IMR-90 (cell line): ENCODE measurements around the gene FAM168A. TPM values are rescaled to one million over a fixed set of nuclear protein-coding genes. Genes with fewer than 3 reads are reported as not detected.

Source experiments
- ATAC-seq: fragments of 200-7000 bp; cut with Tn5 transposase; 2 replicates; pipeline ENCODE4 v1.9.1; 2020; ENCODE audit warnings: low read depth, mild to moderate bottlenecking, moderate library complexity
- BruUV-seq: library from RNA; stranded (reverse); fragments of 400-500 nt; replicated peaks from 2 replicates; lab custom pipeline; 2021; lab: Mats Ljungman, UMichigan
- CTCF ChIA-PET: fragments of 300-600 bp; formaldehyde crosslinking; extraction: SDS; loops from one replicate; lab custom pipeline; 2021; ENCODE audit warnings: antibody characterized with exemption; lab: Yijun Ruan, JAX
- POLR2A ChIA-PET: fragments of 300-600 bp; sonication (Branson Sonifier 250); formaldehyde crosslinking; loops from one replicate; lab custom pipeline; 2022; ENCODE audit warnings: antibody characterized with exemption; ENCODE audit not compliant: unreplicated experiment; lab: Charles Lee
- DNase-seq: peaks from one replicate; pipeline ENCODE4 v3.0.0; 2013
- H2AFZ ChIP-seq: replicated peaks from 2 replicates; pipeline ENCODE3; 2013; ENCODE audit warnings: low read length, mild to moderate bottlenecking; ENCODE audit not compliant: poor library complexity
- H2AK5ac ChIP-seq: 2 replicates; pipeline ENCODE4 v1.6.1; 2013; ENCODE audit warnings: low read depth, low read length, inconsistent platforms
- H2AK9ac ChIP-seq: replicated peaks from 2 replicates; pipeline ENCODE3; 2013; ENCODE audit warnings: mild to moderate bottlenecking, low read depth, low read length, moderate library complexity; ENCODE audit not compliant: poor library complexity
- H2BK120ac ChIP-seq: 2 replicates; pipeline ENCODE4 v1.6.1; 2013; ENCODE audit warnings: low read depth, low read length, inconsistent platforms
- H2BK15ac ChIP-seq: 3 replicates; pipeline ENCODE4 v1.6.1; 2013; ENCODE audit warnings: low read depth, low read length, inconsistent platforms
- H2BK20ac ChIP-seq: 2 replicates; pipeline ENCODE4 v1.6.1; 2013; ENCODE audit warnings: low read depth, mild to moderate bottlenecking, inconsistent platforms, low read length, moderate library complexity
- H2BK5ac ChIP-seq: 2 replicates; pipeline ENCODE4 v1.6.1; 2013; ENCODE audit warnings: mild to moderate bottlenecking, low read depth, low read length, inconsistent platforms; ENCODE audit not compliant: poor library complexity, severe bottlenecking
- H3K14ac ChIP-seq: replicated peaks from 2 replicates; pipeline ENCODE4 v1.6.1; 2013; ENCODE audit warnings: low read depth, low read length, inconsistent platforms
- H3K18ac ChIP-seq: 2 replicates; pipeline ENCODE4 v1.6.1; 2013; ENCODE audit warnings: low read depth, low read length, control low read depth
- H3K23ac ChIP-seq: 2 replicates; pipeline ENCODE4 v1.6.1; 2013; ENCODE audit warnings: low read depth, low read length, inconsistent platforms
- H3K27ac ChIP-seq: 2 replicates; pipeline ENCODE4 v1.5.1; 2013; ENCODE audit warnings: mild to moderate bottlenecking, control low read depth, low read length; ENCODE audit not compliant: insufficient read depth
- H3K27me3 ChIP-seq: 2 replicates; pipeline ENCODE4 v1.6.1; 2013; ENCODE audit warnings: low read length; ENCODE audit not compliant: control insufficient read depth, insufficient read depth
- H3K36me3 ChIP-seq: 2 replicates; pipeline ENCODE4 v1.6.1; 2013; ENCODE audit warnings: low read length, mixed read lengths; ENCODE audit not compliant: control insufficient read depth, insufficient read depth
- H3K4ac ChIP-seq: 2 replicates; pipeline ENCODE4 v1.6.1; 2013; ENCODE audit warnings: low read depth, low read length, inconsistent platforms
- H3K4me1 ChIP-seq: 2 replicates; pipeline ENCODE4 v1.6.1; 2013; ENCODE audit warnings: low read length, mixed read lengths; ENCODE audit not compliant: control insufficient read depth, insufficient read depth
- H3K4me2 ChIP-seq: 2 replicates; pipeline ENCODE4 v1.6.1; 2013; ENCODE audit warnings: low read depth, mild to moderate bottlenecking, control low read depth, low read length, moderate library complexity
- H3K4me3 ChIP-seq: 2 replicates; pipeline ENCODE4 v1.5.1; 2013; ENCODE audit warnings: low read depth, mild to moderate bottlenecking, control low read depth, low read length, moderate library complexity; ENCODE audit not compliant: insufficient read depth
- H3K56ac ChIP-seq: 2 replicates; pipeline ENCODE4 v1.6.1; 2013; ENCODE audit warnings: low read length, inconsistent platforms; ENCODE audit not compliant: insufficient read depth; ENCODE audit errors: extremely low read depth
- H3K79me1 ChIP-seq, 2 experiments: 2 replicates each; pipeline ENCODE4 v1.6.1; 2013; ENCODE audit warnings: low read length in 2 of 2, inconsistent platforms in 1 of 2, low read depth in 1 of 2
- H3K9ac ChIP-seq: 2 replicates; pipeline ENCODE4 v1.6.1; 2013; ENCODE audit warnings: low read depth, low read length, control low read depth
- H3K9me1 ChIP-seq: 2 replicates; pipeline ENCODE4 v1.6.1; 2013; ENCODE audit warnings: low read length, inconsistent platforms; ENCODE audit not compliant: insufficient read depth
- H3K9me3 ChIP-seq: 2 replicates; pipeline ENCODE4 v1.6.1; 2013; ENCODE audit warnings: low read length; ENCODE audit not compliant: control insufficient read depth, insufficient read depth
- H4K20me1 ChIP-seq: 2 replicates; pipeline ENCODE4 v1.6.1; 2013; ENCODE audit warnings: low read length, inconsistent platforms; ENCODE audit not compliant: insufficient read depth
- H4K5ac ChIP-seq: 2 replicates; pipeline ENCODE4 v1.6.1; 2013; ENCODE audit warnings: mild to moderate bottlenecking, low read depth, low read length, control low read depth
- H4K8ac ChIP-seq, 2 experiments: 2 replicates each; pipeline ENCODE4 v1.6.1; 2013; ENCODE audit warnings: low read depth in 2 of 2, low read length in 2 of 2, control low read depth in 1 of 2, inconsistent platforms in 1 of 2
- H4K91ac ChIP-seq: 2 replicates; pipeline ENCODE4 v1.6.1; 2013; ENCODE audit warnings: low read depth, low read length, inconsistent platforms; ENCODE audit not compliant: insufficient read depth
- BHLHE40 ChIP-seq: fragments of 150-350 bp; IDR thresholded peaks from 2 replicates; pipeline ENCODE4 v1.6.1; 2016; ENCODE audit warnings: mild to moderate bottlenecking, low read depth, low read length
- CEBPB ChIP-seq: IDR thresholded peaks from 2 replicates; pipeline ENCODE4 v1.6.1; 2012; ENCODE audit warnings: low read depth, low read length, improper control_type of control experiment
- CHD1 ChIP-seq: IDR thresholded peaks from 2 replicates; pipeline ENCODE4 v1.6.1; 2012; ENCODE audit warnings: low read depth, low read length, improper control_type of control experiment
- FOS ChIP-seq: fragments of 150-350 bp; IDR thresholded peaks from 2 replicates; pipeline ENCODE4 v1.6.1; 2016; ENCODE audit warnings: low read depth, low read length
- MAFK ChIP-seq: IDR thresholded peaks from 2 replicates; pipeline ENCODE4 v1.6.1; 2012; ENCODE audit warnings: low read depth, low read length, improper control_type of control experiment
- MAZ ChIP-seq: IDR thresholded peaks from 2 replicates; pipeline ENCODE4 v1.6.1; 2012; ENCODE audit warnings: low read depth, mild to moderate bottlenecking, low read length, improper control_type of control experiment, moderate library complexity, borderline replicate concordance
- MXI1 ChIP-seq: IDR thresholded peaks from 2 replicates; pipeline ENCODE4 v1.6.1; 2012; ENCODE audit warnings: low read depth, mild to moderate bottlenecking, low read length, moderate library complexity, borderline replicate concordance
- NFE2L2 ChIP-seq: fragments of 150-350 bp; IDR thresholded peaks from 2 replicates; pipeline ENCODE4 v1.6.1; 2016; ENCODE audit warnings: low read depth, mild to moderate bottlenecking, low read length
- POLR2A ChIP-seq: IDR thresholded peaks from 2 replicates; pipeline ENCODE4 v1.6.1; 2012; ENCODE audit warnings: mild to moderate bottlenecking, low read depth, low read length
- RAD21 ChIP-seq: IDR thresholded peaks from 2 replicates; pipeline ENCODE4 v1.6.1; 2012; ENCODE audit warnings: low read length, improper control_type of control experiment
- RCOR1 ChIP-seq: IDR thresholded peaks from 2 replicates; pipeline ENCODE4 v1.6.1; 2012; ENCODE audit warnings: mild to moderate bottlenecking, low read length, improper control_type of control experiment; ENCODE audit not compliant: insufficient replicate concordance
- RFX5 ChIP-seq: IDR thresholded peaks from 2 replicates; pipeline ENCODE4 v1.8.0; 2012; ENCODE audit warnings: low read depth, mild to moderate bottlenecking, low read length, moderate library complexity
- SMC3 ChIP-seq: fragments of 150-350 bp; IDR thresholded peaks from 2 replicates; pipeline ENCODE4 v1.6.1; 2016; ENCODE audit warnings: low read depth, mild to moderate bottlenecking, antibody characterized with exemption, low read length, moderate library complexity
- USF2 ChIP-seq: fragments of 150-350 bp; IDR thresholded peaks from 2 replicates; pipeline ENCODE4 v1.6.1; 2017; ENCODE audit warnings: mild to moderate bottlenecking, antibody characterized with exemption, low read length, low read depth
- WGBS, 2 experiments: methylation state at CpG; one replicate each; pipeline versions ENCODE4 v1.1.5 to v1.1.7; 2013; ENCODE audit warnings: missing lambda C conversion rate in 2 of 2; ENCODE audit not compliant: insufficient read length in 1 of 2; ENCODE audit errors: extremely low coverage in 2 of 2; 5-methylcytosine and 5-hydroxymethylcytosine counted together
- dilution Hi-C: fragments of 300-500 bp; cut with HindIII; formaldehyde crosslinking; loops from one replicate; pipeline ENCODE4 v1.14.3; 2018; ENCODE audit warnings: low sequenced_read_pairs; ENCODE audit not compliant: unreplicated experiment
- in situ Hi-C: fragments of 300-500 bp; cut with MboI; formaldehyde crosslinking; loops from 3 replicates; pipeline ENCODE4 v1.14.3; 2019; ENCODE audit warnings: low sequenced_read_pairs, inconsistent platforms, mixed read lengths
- intact Hi-C: fragments of 100-400 bp; cut with micrococcal nuclease; formaldehyde crosslinking; loops from 2 replicates; pipeline ENCODE4 v1.10.0; 2022
- polyA plus RNA-seq, 3 experiments: library from polyadenylated mRNA; depleted of rRNA; stranded (reverse); fragments of >200 nt; gene quantifications; 2 replicates each; pipeline ENCODE4 v1.2.3, GENCODE V29; 2012; ENCODE audit warnings: low replicate concordance in 1 of 3
- total RNA-seq: library from RNA; depleted of rRNA; stranded (reverse); fragments of >200 nt; gene quantifications from 2 replicates; pipeline ENCODE4 v1.2.3, GENCODE V29; 2012
- TF ChIP-seq, protein P1 (sequence below): fragments of 150-350 bp; IDR thresholded peaks from 2 replicates; pipeline ENCODE4 v1.6.1; 2016; ENCODE audit warnings: low read depth, mild to moderate bottlenecking, low read length, moderate library complexity, borderline replicate concordance
- TF ChIP-seq, protein P2 (sequence below): conservative IDR thresholded peaks from 2 replicates; pipeline ENCODE4 v1.5.1; 2012; ENCODE audit warnings: mild to moderate bottlenecking, low read depth, low read length, improper control_type of control experiment

Gene FAM168A
- total and polyA plus RNA-seq, 2 of the 4 experiments (the other 2 are of a cell fraction): 13.1 to 22.8 TPM

- WGBS, 2 experiments: no CpG with 5 or more reads among the region's 1 CpG
- H3K9ac ChIP-seq: no peak overlapping the region
- TF ChIP-seq SMC3 (no peak), BHLHE40 (no peak), MAFK (no peak), RCOR1 (no peak), USF2 (no peak), CEBPB (no peak), FOS (no peak), MAZ (no peak), RAD21 (no peak), POLR2A (no peak), MXI1 (no peak), RFX5 (no peak), CHD1 (no peak), NFE2L2 (no peak)
- TF ChIP-seq, protein P1, sequence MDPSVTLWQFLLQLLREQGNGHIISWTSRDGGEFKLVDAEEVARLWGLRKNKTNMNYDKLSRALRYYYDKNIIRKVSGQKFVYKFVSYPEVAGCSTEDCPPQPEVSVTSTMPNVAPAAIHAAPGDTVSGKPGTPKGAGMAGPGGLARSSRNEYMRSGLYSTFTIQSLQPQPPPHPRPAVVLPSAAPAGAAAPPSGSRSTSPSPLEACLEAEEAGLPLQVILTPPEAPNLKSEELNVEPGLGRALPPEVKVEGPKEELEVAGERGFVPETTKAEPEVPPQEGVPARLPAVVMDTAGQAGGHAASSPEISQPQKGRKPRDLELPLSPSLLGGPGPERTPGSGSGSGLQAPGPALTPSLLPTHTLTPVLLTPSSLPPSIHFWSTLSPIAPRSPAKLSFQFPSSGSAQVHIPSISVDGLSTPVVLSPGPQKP: no peak
- TF ChIP-seq, protein P2, sequence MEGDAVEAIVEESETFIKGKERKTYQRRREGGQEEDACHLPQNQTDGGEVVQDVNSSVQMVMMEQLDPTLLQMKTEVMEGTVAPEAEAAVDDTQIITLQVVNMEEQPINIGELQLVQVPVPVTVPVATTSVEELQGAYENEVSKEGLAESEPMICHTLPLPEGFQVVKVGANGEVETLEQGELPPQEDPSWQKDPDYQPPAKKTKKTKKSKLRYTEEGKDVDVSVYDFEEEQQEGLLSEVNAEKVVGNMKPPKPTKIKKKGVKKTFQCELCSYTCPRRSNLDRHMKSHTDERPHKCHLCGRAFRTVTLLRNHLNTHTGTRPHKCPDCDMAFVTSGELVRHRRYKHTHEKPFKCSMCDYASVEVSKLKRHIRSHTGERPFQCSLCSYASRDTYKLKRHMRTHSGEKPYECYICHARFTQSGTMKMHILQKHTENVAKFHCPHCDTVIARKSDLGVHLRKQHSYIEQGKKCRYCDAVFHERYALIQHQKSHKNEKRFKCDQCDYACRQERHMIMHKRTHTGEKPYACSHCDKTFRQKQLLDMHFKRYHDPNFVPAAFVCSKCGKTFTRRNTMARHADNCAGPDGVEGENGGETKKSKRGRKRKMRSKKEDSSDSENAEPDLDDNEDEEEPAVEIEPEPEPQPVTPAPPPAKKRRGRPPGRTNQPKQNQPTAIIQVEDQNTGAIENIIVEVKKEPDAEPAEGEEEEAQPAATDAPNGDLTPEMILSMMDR: no peak
- H2BK15ac ChIP-seq: no peak overlapping the region
- H3K56ac ChIP-seq: no peak overlapping the region
- H3K4me1 ChIP-seq: peaks cover 2% of the 10 kb centered on the region; the same call in 1 of the 2 replicates
- ChIA-PET CTCF (no interaction called here), POLR2A (interaction anchor here (0.5 kb wide), 1 partner anchor 16 kb away, joined by 3 read pairs; no protein-coding TSS in a partner anchor)
- no peak overlapping the region for H3K4ac ChIP-seq
- H3K4me2 ChIP-seq: no peak overlapping the region
- no peak overlapping the region for H4K8ac ChIP-seq
- H2BK5ac ChIP-seq: no peak overlapping the region
- DNase-seq: no peak
- no peaks in the 10 kb centered on the region; the same call in 1 of the 2 replicates for H3K9me1 ChIP-seq
- no peak overlapping the region for H4K5ac ChIP-seq
- no peaks in the 10 kb centered on the region for H3K9me3 ChIP-seq
- H4K91ac ChIP-seq: no peak overlapping the region
- peaks cover 11 to 52% of the 10 kb centered on the region in 2 experiments; a peak in 3 of 4 replicates for H3K79me1 ChIP-seq
- no peak overlapping the region for H2AK9ac ChIP-seq
- H3K4me3 ChIP-seq: no peak overlapping the region
- H3K36me3 ChIP-seq: no peaks in the 10 kb centered on the region
- in situ Hi-C loops: no loop called here
- H2AFZ ChIP-seq: no peak overlapping the region
- no peak overlapping the region for H3K27ac ChIP-seq
- no peak overlapping the region for H2AK5ac ChIP-seq
- H2BK120ac ChIP-seq: no peak overlapping the region
- no peak overlapping the region for H3K23ac ChIP-seq
- H2BK20ac ChIP-seq: no peak overlapping the region
- no peaks in the 10 kb centered on the region for H3K27me3 ChIP-seq
- H3K14ac ChIP-seq: no peak overlapping the region
- intact Hi-C loops: no loop called here
- peaks cover 6% of the 10 kb centered on the region; the same call in 1 of the 2 replicates for H4K20me1 ChIP-seq
- no peak for ATAC-seq
- no TSS peak for BruUV-seq
- no peak overlapping the region for H3K18ac ChIP-seq
- dilution Hi-C loops: no loop called here
Measured at GRCh38 chr11:73554671-73555320, 43.1 kb downstream of the FAM168A start.
